Osteoblast (primary cell): ENCODE data around the gene FEZ2. TPM values are rescaled to one million over a fixed set of nuclear protein-coding genes. Genes with fewer than 3 reads are reported as not detected.

Source experiments
- DNase-seq: peaks from one replicate; pipeline ENCODE4 v3.0.0; 2011; ENCODE audit warnings: low spot score, mixed read lengths; ENCODE audit not compliant: insufficient read length; ENCODE audit errors: missing footprints
- H2AFZ ChIP-seq: 2 replicates; pipeline ENCODE4 v1.6.0; 2011; ENCODE audit warnings: mild to moderate bottlenecking, low read length
- H3K27ac ChIP-seq: 2 replicates; pipeline ENCODE4 v1.5.1; 2011; ENCODE audit warnings: mild to moderate bottlenecking, low read depth, low read length, moderate library complexity
- H3K27me3 ChIP-seq: 2 replicates; pipeline ENCODE4 v1.6.0; 2012; ENCODE audit warnings: mild to moderate bottlenecking, control low read depth, inconsistent platforms, low read length, moderate library complexity; ENCODE audit not compliant: insufficient read depth
- H3K36me3 ChIP-seq: 2 replicates; pipeline ENCODE4 v1.5.1; 2011; ENCODE audit warnings: mild to moderate bottlenecking, low read length, control low read depth, moderate library complexity; ENCODE audit not compliant: insufficient read depth
- H3K4me1 ChIP-seq: 2 replicates; pipeline ENCODE4 v1.5.1; 2011; ENCODE audit warnings: mild to moderate bottlenecking, low read length, control low read depth, moderate library complexity; ENCODE audit not compliant: insufficient read depth
- H3K4me2 ChIP-seq: 2 replicates; pipeline ENCODE4 v1.6.0; 2011; ENCODE audit warnings: mild to moderate bottlenecking, low read length; ENCODE audit not compliant: insufficient read depth
- H3K4me3 ChIP-seq: fragments of 200-600 bp; sonication (generic); 3 replicates; pipeline ENCODE4 v1.5.1; 2012; ENCODE audit warnings: mild to moderate bottlenecking, low read length, inconsistent platforms; ENCODE audit not compliant: insufficient read depth
- H3K79me2 ChIP-seq: 2 replicates; pipeline ENCODE4 v1.6.0; 2012; ENCODE audit warnings: mild to moderate bottlenecking, low read length, control low read depth, inconsistent platforms; ENCODE audit not compliant: insufficient read depth
- H3K9me3 ChIP-seq: 2 replicates; pipeline ENCODE4 v1.5.1; 2011; ENCODE audit warnings: low read depth, low read length, control low read depth
- H4K20me1 ChIP-seq: 2 replicates; pipeline ENCODE4 v1.6.0; 2012; ENCODE audit warnings: mild to moderate bottlenecking, low read length, control low read depth; ENCODE audit not compliant: insufficient read depth
- CTCF ChIP-seq: IDR thresholded peaks from 2 replicates; pipeline ENCODE4 v1.5.1; 2011; ENCODE audit warnings: mild to moderate bottlenecking, low read depth, low read length, moderate library complexity; ENCODE audit errors: extremely low read depth
- total RNA-seq: library from RNA; depleted of rRNA; stranded (reverse); fragments of >200 nt; gene quantifications from 2 replicates; pipeline ENCODE4 v1.2.3, GENCODE V29; 2012

FEZ2 gene
- total RNA-seq, 1 donor = 62.6 TPM

DNA sequence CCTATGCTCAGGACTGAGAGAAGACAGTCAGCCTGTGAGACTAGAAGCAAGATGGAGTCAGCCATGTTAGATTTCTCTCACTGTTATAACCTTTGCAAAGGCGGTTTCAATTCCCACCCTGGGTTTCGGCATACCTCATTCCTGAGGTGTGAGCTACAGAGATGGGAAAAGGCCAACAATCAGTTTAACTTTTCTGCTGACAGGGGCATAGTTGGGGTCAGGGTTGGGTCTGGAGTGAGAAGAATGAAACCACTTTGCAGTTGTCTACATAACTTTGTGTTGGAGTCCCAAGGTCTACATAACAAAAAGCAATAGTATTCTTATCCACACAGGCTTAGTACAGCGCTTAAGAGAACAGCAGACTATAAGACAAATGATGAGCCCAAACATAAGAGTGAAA, 28.1 kb upstream of the FEZ2 start:
- Histone ChIP-seq H4K20me1 (no peaks in the 10 kb centered on the region), H3K4me3 (no peak overlapping the region), H3K27me3 (no peaks in the 10 kb centered on the region), H3K79me2 (no peaks in the 10 kb centered on the region), H2AFZ (no peak overlapping the region), H3K4me1 (no peaks in the 10 kb centered on the region), H3K36me3 (no peaks in the 10 kb centered on the region), H3K9me3 (peaks cover 3% of the 10 kb centered on the region), H3K4me2 (no peak overlapping the region), H3K27ac (no peak overlapping the region)
- TF ChIP-seq CTCF = no peak
- DNase-seq = no peak

DNA sequence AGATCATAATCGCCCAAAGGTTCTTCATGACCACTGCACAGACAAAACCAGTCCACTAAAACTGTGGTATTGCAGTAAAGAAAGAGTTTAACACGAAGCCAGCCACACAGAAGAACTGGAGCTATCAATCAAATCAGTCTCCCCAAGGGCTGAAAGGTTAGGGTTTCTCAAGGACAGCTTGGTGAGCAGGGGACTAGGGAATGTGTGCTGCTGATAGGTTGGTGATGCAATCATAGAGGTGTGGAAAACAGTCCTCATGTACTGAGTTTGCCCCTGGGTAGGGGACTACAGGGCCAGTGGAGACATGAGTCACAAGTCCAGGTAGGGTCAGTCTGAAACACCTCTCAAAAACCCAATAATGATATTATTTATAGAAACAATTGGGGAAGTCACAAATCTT, 27.3 kb upstream of the FEZ2 start:
- DNase-seq = no peak
- no peaks in the 10 kb centered on the region for H3K27me3 ChIP-seq
- peaks cover 3% of the 10 kb centered on the region for H3K9me3 ChIP-seq
- no peaks in the 10 kb centered on the region for H3K36me3 ChIP-seq
- no peaks in the 10 kb centered on the region for H3K79me2 ChIP-seq
- H2AFZ ChIP-seq = no peak overlapping the region
- H3K4me3 ChIP-seq = no peak overlapping the region
- no peaks in the 10 kb centered on the region for H3K4me1 ChIP-seq
- no peak overlapping the region for H3K4me2 ChIP-seq
- H3K27ac ChIP-seq = no peak overlapping the region
- H4K20me1 ChIP-seq = no peaks in the 10 kb centered on the region
- TF ChIP-seq CTCF = no peak

DNA sequence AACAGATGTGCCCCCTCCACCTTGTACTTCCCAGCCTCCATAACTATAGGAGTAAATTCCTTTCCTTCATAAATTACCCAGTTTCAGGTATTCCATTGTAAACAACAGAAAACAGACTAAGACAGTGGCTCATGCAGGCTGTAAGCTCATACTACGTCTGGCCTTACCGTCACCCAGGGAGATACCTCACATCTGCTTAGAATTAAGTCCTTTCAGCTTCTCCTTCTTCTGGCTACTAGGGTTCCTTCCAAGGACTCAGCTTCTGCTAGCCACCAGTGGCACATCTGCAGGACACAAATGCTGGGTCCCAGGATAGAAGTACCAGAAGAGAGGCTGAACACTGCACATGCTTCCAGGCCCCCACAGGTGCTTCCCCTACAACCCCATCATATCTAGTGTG, 22.4 kb upstream of the FEZ2 start:
- Histone ChIP-seq H2AFZ (no peak overlapping the region), H3K27me3 (no peaks in the 10 kb centered on the region), H3K4me1 (peaks cover 4% of the 10 kb centered on the region), H3K79me2 (no peaks in the 10 kb centered on the region), H4K20me1 (no peaks in the 10 kb centered on the region), H3K4me3 (no peak overlapping the region), H3K9me3 (peaks cover 2% of the 10 kb centered on the region), H3K36me3 (no peaks in the 10 kb centered on the region), H3K27ac (no peak overlapping the region), H3K4me2 (no peak overlapping the region)
- no peak for DNase-seq
- no peak for TF ChIP-seq CTCF

DNA sequence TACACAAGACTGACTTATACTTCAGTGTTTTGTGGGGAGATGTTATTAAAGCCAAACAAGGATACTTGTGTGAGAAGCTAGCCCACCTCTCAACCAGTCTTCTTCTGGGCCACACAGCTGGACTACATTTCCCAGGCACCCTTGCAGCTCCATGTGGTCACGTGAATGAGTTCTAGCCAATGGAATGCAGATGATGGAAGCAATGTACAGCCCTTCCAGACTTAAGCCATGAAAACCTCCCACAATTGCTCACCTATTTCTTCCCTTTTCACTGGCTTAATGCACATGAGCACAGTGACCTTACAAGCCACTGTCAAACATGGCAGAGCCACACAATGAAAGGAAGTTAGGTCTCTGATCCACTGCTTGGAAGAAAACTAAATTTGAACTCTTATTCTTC, 20.4 kb upstream of the FEZ2 start:
- DNase-seq = peak; percentile 55
- H2AFZ ChIP-seq = peak overlapping the region; percentile 79

More for the DNA sequence above, 20.4 kb upstream of the FEZ2 start:
- H3K4me3 ChIP-seq = no peak overlapping the region
- no peaks in the 10 kb centered on the region for H3K27me3 ChIP-seq
- no peaks in the 10 kb centered on the region for H3K9me3 ChIP-seq
- peaks cover 19% of the 10 kb centered on the region for H3K4me1 ChIP-seq
- no peaks in the 10 kb centered on the region for H4K20me1 ChIP-seq
- H3K79me2 ChIP-seq = no peaks in the 10 kb centered on the region
- no peak for TF ChIP-seq CTCF
- H3K4me2 ChIP-seq = no peak overlapping the region
- no peak overlapping the region for H3K27ac ChIP-seq
- no peaks in the 10 kb centered on the region for H3K36me3 ChIP-seq
